Progenitor cell of endocrine pancreas (in vitro differentiated cells): Measurements from ENCODE around the gene HNF4A. TPM values are rescaled to one million over a fixed set of nuclear protein-coding genes. Genes with fewer than 3 reads are reported as not detected.

Experiments
- DNase-seq: peaks from one replicate; pipeline ENCODE4 v3.0.0; 2021; ENCODE audit warnings: low spot score; ENCODE audit not compliant: unreplicated experiment
- H3K27ac Mint-ChIP-seq: 2 replicates; pipeline ENCODE4 v1.8.0; 2021; ENCODE audit warnings: mild to moderate bottlenecking, moderate library complexity, mixed read lengths
- H3K27me3 Mint-ChIP-seq: 2 replicates; pipeline ENCODE4 v1.8.0; 2021; ENCODE audit warnings: mixed read lengths
- H3K36me3 Mint-ChIP-seq: 2 replicates; pipeline ENCODE4 v1.8.0; 2022; ENCODE audit warnings: mixed read lengths; ENCODE audit not compliant: insufficient read depth
- H3K4me1 Mint-ChIP-seq: 2 replicates; pipeline ENCODE4 v1.8.0; 2021; ENCODE audit warnings: low read depth, mixed read lengths
- H3K4me3 Mint-ChIP-seq: 2 replicates; pipeline ENCODE4 v1.8.0; 2021; ENCODE audit warnings: low read depth, mild to moderate bottlenecking, moderate library complexity, mixed read lengths
- H3K9me3 Mint-ChIP-seq: 2 replicates; pipeline ENCODE4 v1.8.0; 2021; ENCODE audit warnings: low read depth, mixed read lengths
- CTCF ChIP-seq: fragments of 200-600 bp; sonication (generic); IDR thresholded peaks from one replicate; pipeline ENCODE4 v1.5.0; 2021; ENCODE audit warnings: antibody characterized with exemption, mild to moderate bottlenecking; ENCODE audit not compliant: unreplicated experiment
- total RNA-seq: library from RNA; stranded (reverse); gene quantifications from 2 replicates; pipeline ENCODE4 v1.2.1, GENCODE V29; 2021

HNF4A gene
- total RNA-seq, 1 donor from 2014 or later: 72.9 TPM

DNA sequence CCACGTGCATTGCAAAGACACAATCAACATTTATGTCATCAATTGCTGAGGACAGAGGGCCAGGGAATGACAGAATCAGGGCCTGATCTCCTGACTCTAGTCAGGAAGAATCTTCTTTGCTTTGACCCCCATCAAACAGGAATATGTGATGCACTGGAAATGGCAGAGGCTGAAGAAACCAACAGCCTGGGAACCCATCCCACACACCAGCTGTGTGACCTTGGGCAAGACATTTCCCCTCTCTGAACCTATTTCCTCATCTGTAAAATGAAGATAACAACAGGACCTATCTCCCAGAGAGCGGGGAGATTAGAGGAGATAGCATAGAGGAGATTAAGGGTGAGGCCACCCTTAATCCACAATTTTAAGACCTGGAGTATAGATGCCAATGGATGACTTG, 1.5 kb downstream of the HNF4A start:
- no peaks in the 10 kb centered on the region for H3K36me3 Mint-ChIP-seq
- peak overlapping the region; percentile 93 for H3K4me3 Mint-ChIP-seq
- no peak for DNase-seq
- no peaks in the 10 kb centered on the region for H3K27me3 Mint-ChIP-seq
- H3K9me3 Mint-ChIP-seq: no peaks in the 10 kb centered on the region
- peaks cover 51% of the 10 kb centered on the region for H3K4me1 Mint-ChIP-seq
- TF ChIP-seq CTCF: no peak
- H3K27ac Mint-ChIP-seq: peak overlapping the region; percentile 97

DNA sequence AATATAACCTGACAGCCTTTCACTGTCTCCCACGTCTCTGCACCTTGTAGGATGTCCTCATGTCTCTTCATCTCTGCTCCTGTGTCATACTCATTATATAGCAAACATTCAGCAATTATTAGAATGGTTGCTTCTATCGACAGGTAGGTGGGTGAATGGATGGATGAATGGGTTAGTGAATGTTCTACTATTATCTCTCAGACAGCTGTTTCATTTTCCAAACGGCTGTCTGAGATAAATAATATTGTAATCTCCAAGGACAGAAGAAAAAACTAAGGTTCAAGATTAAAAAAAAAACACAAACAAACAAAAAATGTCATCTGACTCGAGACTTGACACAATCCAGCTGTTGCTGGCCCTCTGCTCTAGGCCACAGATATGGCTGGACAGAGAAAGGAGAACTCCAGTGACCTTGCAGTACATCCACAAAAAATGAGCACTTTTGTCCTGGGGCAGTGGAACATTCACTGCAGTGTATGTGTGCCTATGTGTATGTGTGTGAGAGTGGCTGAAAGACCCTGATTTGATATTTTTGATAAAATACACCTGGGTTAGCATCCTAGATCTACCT, 2.1 kb downstream of the HNF4A start:
- peak overlapping the region; percentile 93 for H3K4me3 Mint-ChIP-seq
- H3K27me3 Mint-ChIP-seq: no peaks in the 10 kb centered on the region
- H3K4me1 Mint-ChIP-seq: peaks cover 47% of the 10 kb centered on the region
- no peaks in the 10 kb centered on the region for H3K36me3 Mint-ChIP-seq
- TF ChIP-seq CTCF: no peak
- H3K27ac Mint-ChIP-seq: no peak overlapping the region
- no peak for DNase-seq
- no peaks in the 10 kb centered on the region for H3K9me3 Mint-ChIP-seq

DNA sequence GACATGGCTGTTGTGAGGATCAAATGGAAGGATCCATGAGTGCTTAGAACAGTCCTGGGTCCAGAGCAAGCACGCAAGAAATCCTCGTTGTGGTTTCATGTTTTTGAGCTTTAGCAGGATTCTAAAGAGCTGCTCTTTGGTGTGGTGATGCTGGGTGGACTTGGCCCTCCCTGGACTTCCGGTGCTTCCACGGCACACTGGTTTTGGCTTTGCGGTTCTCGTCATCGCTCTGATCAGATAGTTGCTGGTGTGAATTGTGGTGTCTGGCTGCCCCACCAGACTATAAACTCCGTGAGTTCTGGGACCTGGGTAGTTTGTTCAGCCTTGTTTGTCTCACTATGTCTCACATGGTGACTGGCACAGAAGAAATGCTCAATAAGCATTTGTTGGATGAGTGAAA, 3.3 kb downstream of the HNF4A start:
- Mint-ChIP-seq H3K9me3 (no peaks in the 10 kb centered on the region), H3K27me3 (no peaks in the 10 kb centered on the region), H3K4me1 (peaks cover 47% of the 10 kb centered on the region), H3K27ac (no peak overlapping the region), H3K4me3 (peak overlapping the region; percentile 14), H3K36me3 (no peaks in the 10 kb centered on the region)
- DNase-seq: no peak
- TF ChIP-seq CTCF: no peak

- H3K4me1 Mint-ChIP-seq: peaks cover 36% of the 10 kb centered on the region
- H3K27ac Mint-ChIP-seq: no peak overlapping the region
Measured at GRCh38 chr20:44360221-44360620, 4.7 kb downstream of the HNF4A start.

DNA sequence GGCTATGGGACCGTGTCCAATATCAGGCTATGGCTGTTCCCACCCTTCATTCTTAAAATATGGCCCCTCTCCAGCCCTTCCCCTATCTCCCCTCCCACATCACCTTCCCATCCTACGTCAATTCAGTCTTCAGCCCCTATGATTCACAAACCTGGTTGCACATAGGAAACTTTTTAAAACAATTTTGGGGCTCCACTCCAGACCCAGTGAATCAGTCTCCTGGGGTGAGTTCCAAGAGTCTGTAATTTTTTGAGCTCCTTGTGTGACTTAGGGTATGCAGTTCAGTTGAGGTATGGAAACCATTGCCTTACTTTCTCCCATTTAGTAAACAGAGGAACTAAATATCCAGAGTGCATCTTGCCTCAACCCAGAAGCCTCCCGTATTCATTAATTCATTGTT, 5.5 kb downstream of the HNF4A start:
- Mint-ChIP-seq H3K4me3 (no peak overlapping the region), H3K36me3 (peaks cover 1% of the 10 kb centered on the region), H3K27ac (no peak overlapping the region), H3K27me3 (no peaks in the 10 kb centered on the region), H3K9me3 (no peaks in the 10 kb centered on the region), H3K4me1 (peaks cover 33% of the 10 kb centered on the region)
- DNase-seq: no peak
- TF ChIP-seq CTCF: no peak

More at GRCh38 chr20:44360221-44360620, 4.7 kb downstream of the HNF4A start:
- no peaks in the 10 kb centered on the region for H3K9me3 Mint-ChIP-seq
- H3K27me3 Mint-ChIP-seq: no peaks in the 10 kb centered on the region
- peaks cover 1% of the 10 kb centered on the region for H3K36me3 Mint-ChIP-seq
- DNase-seq: no peak
- TF ChIP-seq CTCF: no peak
- H3K4me3 Mint-ChIP-seq: no peak overlapping the region
